Measurements from ENCODE around the gene SPATA17.
A peak's percentile ranks its signal among the peaks of the same experiment; 100 is the strongest.
"Not testable (repeated sequence)": the region's sequence is repeated elsewhere in the genome, so short reads cannot be mapped to it uniquely, and the experiment has no call there.

SPATA17 gene, protein sequence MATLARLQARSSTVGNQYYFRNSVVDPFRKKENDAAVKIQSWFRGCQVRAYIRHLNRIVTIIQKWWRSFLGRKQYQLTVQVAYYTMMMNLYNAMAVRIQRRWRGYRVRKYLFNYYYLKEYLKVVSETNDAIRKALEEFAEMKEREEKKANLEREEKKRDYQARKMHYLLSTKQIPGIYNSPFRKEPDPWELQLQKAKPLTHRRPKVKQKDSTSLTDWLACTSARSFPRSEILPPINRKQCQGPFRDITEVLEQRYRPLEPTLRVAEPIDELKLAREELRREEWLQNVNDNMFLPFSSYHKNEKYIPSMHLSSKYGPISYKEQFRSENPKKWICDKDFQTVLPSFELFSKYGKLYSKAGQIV

DNA sequence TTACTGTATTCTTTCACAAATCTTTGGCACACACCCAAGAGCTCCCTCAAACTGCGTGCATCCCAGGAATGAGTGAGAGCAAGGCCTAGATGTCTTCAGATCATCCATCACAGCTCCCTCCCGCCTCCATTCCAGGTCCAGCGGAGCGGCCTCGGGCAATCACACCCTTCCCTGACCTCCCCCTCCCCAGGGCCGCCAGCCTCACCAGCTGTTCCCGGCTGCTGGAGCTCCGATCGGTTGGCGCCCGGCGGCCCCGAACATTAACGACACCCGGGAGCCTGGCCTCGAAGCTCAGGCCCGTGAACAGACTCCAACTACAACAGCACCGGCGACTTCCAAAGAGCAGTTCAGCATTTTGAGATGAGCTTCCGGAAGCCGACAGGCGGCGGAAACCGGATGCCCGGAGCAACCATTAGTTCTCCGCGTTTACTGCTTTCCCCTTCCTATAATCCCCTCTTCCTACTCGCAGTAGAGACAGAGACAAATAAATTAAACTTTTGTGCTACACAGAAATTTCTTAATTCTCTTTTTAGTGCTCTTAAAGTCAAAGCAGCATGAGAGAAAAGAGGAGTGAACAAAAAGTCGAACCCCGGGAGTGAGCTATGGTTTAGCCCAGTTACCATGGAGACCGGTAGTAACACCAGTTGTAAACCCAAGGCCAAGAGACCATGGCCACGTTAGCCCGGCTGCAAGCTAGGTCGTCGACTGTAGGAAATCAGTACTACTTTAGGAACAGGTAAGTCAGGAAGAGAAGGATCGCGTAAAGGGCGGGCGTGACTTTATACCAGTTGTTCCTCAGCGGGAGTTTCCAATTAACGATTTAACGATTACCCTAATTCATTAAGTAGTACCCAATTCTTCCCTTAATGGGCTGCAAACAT is at the start of gene SPATA17, which contains the start of gene GPATCH2:
SPATA17 (plus strand) TSS at position 634 of the 881 bp plus-strand sequence; CDS start at position 669, 35 bp downstream.
GPATCH2 (minus strand) TSS at position 380 of the 881 bp plus-strand sequence; CDS start at position 261, 119 bp downstream.
- peak; percentile 68 for FAIRE-seq

GRCh38 chr1:217584286-217584811 is 46.8 kb upstream of the SPATA17 start:
- FAIRE-seq, result not testable (repeated sequence)

- no peak for FAIRE-seq
These were observed 45.6 kb upstream of the SPATA17 start for GRCh38 chr1:217585577-217585976.

DNA sequence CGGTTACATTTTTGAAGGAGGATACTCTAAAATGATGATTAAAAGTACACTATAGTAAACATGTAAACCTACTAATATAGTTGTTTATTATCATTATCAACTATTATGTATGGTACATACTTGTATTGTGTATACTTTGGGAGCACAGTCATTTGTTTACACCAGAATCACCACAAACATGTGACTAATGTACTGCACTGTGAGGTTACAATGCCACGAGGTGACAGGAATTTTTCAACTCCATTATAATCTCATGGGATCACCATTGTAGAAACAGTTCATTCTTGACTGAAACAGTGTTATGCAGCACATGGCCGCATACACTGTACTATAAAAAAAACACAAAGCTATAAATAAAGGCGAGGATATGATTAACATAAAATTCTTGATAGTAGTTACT is 44.6 kb upstream of the SPATA17 start:
- no peak for FAIRE-seq

- FAIRE-seq, result no peak
These were observed 40.5 kb upstream of the SPATA17 start for GRCh38 chr1:217590598-217590997.

DNA sequence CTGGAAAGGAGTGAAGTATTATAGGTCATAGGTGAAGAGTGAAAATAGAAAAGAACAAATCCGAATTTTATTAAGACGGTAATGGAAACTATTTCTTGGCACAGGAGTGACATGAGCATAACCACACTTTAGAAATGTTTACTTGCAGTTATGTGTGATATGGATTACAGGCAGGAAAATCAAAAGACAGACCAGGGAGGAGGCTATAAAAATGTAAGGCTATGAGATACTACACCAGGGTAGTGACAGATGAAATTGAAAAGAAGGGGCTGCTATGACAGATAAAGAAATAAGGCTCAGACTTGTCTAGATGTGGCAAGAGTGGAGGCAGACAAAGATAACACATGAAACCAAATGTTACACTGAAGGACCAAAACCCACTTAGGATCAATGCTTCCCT is 32.0 kb upstream of the SPATA17 start:
- FAIRE-seq, result no peak

DNA sequence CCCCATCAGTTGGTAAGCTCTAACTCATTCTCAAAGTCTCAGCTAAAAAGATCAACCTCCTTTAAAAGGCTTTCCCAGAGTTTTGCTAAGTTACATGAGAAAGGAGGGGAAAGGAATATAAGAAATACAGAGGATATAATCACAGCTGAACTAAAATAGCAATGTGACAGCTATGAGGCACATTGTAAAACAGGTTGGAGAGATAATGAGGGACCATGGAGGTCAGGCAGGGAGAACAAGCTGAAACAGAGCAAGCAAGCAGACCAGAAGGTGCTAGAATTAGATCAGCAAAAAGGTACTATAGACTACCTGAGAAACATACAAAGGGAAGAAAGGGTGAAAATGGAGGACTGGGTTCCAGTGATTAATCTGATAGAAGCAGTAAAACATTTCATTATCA is 28.8 kb upstream of the SPATA17 start:
- FAIRE-seq, result no peak

GRCh38 chr1:217605390-217605789 is 25.8 kb upstream of the SPATA17 start:
- FAIRE-seq, result no peak

DNA sequence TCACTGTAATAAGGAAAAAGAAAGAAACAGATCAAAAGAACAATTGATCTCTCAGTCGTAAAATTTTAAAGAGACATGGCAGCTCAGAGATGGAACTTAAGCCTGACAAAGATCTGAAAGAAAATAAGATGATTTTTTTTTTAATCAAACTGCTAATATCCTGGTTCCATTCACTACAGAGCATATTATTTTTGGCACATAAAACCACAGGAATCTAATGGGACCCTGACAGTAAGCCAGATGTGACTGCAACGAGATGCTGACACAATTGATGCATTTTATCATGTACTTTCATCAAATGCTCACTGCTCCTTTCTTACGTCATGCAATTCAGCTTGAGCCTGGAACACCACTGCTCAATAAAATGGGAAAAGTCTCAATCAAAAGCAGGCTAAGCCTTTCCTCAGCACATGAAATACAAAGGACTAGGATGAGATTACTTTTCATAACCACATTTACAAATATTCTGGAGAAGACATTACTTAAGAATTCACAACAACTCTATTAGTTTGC is 16.9 kb upstream of the SPATA17 start:
- FAIRE-seq, result no peak

GRCh38 chr1:217617126-217617525 is 14.0 kb upstream of the SPATA17 start:
- FAIRE-seq, result no peak

DNA sequence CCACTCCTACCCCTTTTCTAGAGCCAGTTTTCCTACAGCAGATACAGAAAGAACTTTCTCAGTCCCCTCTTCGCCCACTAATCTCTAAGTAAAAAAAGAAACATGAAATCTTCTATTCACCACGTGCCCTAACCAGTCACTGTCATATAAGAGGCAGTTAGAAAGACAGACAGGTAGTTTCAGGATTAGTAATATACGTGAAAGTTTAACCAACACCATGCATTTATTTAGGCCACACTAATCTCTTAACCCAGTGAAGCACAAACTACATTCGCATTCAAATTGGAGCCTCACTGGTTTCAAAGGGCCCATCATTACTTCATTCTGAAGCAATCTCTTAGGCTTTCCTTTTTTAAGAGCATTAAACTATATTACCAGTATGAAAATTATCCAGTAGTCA is 10.3 kb upstream of the SPATA17 start:
- no peak for FAIRE-seq

DNA sequence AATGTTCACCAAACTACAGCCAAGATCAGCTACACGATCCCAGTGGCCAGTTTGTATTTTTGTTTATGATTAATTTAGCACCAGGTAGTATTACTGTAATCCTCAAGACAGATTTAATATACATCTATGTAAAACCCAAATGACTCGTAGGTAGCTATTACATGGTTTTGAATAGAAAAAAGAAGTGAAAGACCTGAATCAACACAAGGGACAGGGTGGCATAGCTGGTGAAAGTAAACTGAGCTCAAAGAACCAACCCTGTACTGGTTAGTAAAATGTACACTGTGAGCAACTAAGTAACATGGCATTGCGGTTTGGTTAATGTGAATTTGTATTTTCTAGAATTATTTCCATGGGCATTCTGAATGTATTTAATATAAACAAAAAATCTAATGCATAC is 9.1 kb upstream of the SPATA17 start:
- no peak for FAIRE-seq

- FAIRE-seq, result no peak
These were observed 4.8 kb upstream of the SPATA17 start for GRCh38 chr1:217626321-217626720.

DNA sequence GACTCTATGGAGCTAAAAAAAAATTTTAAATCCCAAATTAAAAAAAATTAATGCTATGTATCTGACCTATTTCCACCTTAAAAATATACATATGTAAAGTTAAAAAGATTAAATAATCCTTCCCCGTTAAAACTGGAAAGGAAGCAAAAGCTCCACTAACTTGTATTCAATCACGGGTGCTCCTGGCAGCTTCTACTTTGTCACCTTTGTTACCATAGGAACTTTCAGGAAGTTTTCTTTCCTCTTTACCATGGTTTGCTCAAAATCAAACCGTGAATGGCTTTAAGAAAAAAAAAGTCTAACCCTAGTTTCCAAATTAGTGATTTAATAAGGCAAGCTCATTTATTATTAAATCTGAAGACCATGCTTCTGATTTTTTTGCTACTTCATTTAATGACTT is 3.7 kb upstream of the SPATA17 start:
- FAIRE-seq, result no peak

GRCh38 chr1:217642455-217642854 is 11.3 kb downstream of the SPATA17 start:
- no peak for FAIRE-seq

DNA sequence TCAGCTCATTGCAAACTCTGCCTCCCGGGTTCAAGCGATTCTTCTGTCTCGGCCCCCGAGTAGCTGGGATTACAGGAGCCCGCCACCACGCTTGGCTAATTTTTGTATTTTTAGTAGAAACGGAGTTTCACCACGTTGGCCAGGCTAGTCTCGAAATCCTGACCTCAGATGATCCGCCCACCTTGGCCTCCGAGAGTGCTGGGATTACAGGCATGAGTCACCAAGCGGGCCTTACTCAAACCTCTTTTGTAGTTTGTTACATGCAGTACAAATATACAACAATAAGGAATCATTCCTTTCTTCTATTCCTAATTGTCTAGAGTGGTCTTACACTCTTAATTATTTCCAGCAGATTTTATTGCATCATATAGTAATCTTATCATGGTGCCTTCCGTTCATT is 16.6 kb downstream of the SPATA17 start:
- FAIRE-seq, result no peak

- no peak for FAIRE-seq
These were observed 19.5 kb downstream of the SPATA17 start for GRCh38 chr1:217650674-217651073.

DNA sequence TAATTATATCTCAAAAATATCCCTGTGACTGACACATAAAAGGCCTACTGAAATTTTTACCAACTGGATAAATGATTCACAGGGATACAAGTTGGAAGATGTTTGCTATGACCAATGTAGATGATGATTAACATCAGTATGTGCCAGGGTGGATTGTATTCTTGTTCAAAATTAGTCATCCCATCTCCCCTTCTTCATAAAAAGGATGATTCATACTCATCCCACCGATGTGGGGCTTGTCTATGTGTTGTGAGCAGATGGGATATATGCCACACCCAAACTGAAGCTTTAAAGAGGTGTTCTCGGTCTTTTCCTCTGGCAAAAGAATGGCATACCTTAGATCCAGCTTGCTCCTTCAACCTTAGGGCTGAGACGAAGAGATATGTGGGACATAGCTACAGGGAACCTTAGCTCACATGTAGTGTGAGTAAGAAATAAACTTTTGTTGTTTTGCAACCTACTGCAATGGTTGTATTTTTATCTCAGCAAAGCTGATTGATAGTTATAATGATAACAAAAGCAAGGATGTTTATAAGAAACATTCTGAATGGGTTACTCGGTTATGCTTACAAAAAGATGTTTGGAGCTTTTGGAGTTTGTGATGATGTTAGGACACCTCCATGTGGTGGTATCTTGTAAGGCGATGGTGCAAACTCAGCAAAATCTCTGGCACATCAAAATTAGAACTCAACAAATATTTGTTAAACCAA is 29.4 kb downstream of the SPATA17 start:
- FAIRE-seq, result peak; percentile 72

DNA sequence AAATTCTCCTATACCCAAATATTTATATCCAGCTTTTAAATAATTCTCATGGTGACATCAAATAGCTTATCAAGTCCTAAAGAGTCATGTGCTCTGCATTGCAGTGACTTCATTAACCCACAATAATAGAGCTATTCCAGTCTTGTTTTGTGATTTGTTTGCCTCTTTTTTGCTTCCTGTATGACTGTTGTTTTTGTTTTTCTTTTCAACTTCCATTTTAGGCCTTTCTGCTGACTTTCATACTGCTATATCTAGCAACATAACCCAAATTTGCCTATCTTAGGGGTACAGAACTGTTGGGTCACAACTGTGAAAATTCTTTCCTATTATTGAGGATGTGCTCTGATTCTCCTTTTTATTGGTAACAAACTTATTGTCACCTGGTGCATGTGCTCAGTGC is 30.3 kb downstream of the SPATA17 start:
- FAIRE-seq, result no peak

- no peak for FAIRE-seq
These were observed 37.3 kb downstream of the SPATA17 start for GRCh38 chr1:217668351-217668940.

DNA sequence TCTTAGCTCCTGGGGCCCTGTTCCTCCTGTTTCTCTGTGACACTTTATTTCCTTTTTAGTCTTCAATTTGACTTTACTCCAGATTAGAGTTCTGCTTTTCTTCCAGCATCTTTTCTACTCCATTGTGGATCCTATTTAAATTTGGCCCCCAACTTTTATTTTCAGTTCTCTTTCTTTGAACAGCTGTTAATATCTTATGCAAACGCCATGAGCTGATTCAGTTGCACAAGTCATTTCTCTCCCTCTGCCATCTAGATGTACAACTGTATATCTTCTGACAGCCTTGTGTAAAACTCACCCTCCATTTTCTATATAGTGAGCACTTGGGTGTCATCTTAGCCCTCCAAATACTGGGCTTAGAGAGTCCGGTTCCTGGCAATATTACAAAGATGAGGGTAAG is 42.2 kb downstream of the SPATA17 start:
- FAIRE-seq, result no peak

DNA sequence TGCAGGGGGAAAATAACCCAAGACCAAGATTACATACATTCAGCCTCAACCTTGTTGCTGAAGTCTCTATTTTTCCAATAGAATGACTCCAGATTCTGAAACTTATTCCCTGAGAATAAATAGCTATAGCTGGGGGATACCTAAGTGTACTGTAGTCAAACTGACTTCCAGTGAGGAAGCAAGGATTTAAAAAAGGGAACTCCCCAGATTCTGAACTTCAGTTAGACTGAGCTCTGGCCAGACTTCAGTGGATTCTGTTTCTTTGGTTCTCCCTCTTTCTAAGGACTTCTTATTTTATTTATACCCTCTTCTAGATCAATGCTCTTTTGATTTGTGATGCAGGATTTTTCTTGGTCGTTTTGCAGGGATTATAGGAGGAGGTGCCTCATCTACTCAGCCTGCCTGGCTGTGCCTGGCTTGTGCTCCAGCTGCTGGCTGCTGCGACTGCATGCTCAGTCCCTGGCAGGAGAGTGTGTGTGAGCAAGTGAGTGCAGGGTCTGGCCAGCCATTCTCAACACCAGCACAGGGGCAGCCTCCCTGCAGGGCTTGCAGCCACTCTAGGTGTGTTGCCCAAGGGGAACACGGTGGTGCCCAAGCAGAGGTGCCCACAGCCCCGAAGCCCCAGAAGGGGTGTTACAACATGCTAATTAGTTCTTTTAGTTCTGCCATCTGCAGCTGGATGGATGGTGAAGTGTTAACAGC is 43.0 kb downstream of the SPATA17 start:
- no peak for FAIRE-seq

Data from A204.1 (cell line).